Posterior vena cava (tissue), 2 donors: Measurements from ENCODE around the gene FBXL14. TPM values are rescaled to one million over a fixed set of nuclear protein-coding genes. Genes with fewer than 3 reads are reported as not detected.

Experiments used
- DNase-seq: peaks from one replicate; pipeline ENCODE4 v3.0.0-alpha.2; 2020; ENCODE audit warnings: low spot score
- intact Hi-C, 2 donors: fragments of 100-400 bp; cut with DNase I; formaldehyde crosslinking; loops; one replicate each; pipeline versions ENCODE4 v1.14.1 to v1.14.2; 2022 to 2023
- total RNA-seq, 2 donors: library from RNA; stranded (reverse); fragmentation: NEBNext Ultra II Directional; extraction: Animal tissue kit (Norgen Biotek cat#: 25700); gene quantifications; one replicate each; pipeline ENCODE4 v1.2.1, GENCODE V29; 2021
- donor health status: DM: yes; HTN: yes; CAD: no.
- donor health status: DM: yes; HTN: yes; CAD: no.

The FBXL14 gene
- total RNA-seq, 2 donors from 2014 or later, result 6.3 to 7.3 TPM

GRCh38 chr12:1529228-1529861, 65.0 kb downstream of the FBXL14 start:
- intact Hi-C loops, result no loop called here

GRCh38 chr12:1528791-1529190, 65.6 kb downstream of the FBXL14 start:
- no peak for DNase-seq
- intact Hi-C loops, result no loop called here

More at GRCh38 chr12:1529228-1529861, 65.0 kb downstream of the FBXL14 start:
- DNase-seq, result no peak

- intact Hi-C loops, result no loop called here
- no peak for DNase-seq
Measured at GRCh38 chr12:1527789-1528188, 66.6 kb downstream of the FBXL14 start.

GRCh38 chr12:1525858-1526257, 68.5 kb downstream of the FBXL14 start:
- intact Hi-C loops, result no loop called here
- no peak for DNase-seq

DNA sequence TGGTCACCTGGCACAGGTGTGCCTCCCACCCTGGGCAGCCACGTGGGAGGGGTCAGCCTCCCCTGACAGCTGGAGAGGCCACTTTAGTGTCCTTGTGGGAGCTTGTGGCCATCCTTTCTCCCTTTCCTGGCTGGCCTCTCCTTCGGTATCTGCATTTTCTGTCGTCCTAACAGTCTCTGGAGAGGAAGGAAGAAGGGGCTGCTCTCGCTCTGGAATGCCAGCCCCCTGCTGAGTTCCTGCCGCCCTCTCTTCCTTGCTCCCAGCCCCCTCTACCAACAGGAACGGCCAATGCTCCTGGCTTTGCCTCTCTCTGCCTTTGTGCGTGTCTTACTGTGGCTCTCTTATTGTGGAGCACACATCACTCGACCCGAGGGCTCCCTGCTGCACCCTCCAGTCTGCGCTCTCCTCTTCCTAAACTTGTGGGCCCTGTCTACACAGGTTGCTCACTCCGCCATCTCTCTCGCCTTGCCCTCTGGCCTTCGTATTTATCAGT, 70.8 kb downstream of the FBXL14 start:
- peak; percentile 56 for DNase-seq
- intact Hi-C loops, result no loop called here

DNA sequence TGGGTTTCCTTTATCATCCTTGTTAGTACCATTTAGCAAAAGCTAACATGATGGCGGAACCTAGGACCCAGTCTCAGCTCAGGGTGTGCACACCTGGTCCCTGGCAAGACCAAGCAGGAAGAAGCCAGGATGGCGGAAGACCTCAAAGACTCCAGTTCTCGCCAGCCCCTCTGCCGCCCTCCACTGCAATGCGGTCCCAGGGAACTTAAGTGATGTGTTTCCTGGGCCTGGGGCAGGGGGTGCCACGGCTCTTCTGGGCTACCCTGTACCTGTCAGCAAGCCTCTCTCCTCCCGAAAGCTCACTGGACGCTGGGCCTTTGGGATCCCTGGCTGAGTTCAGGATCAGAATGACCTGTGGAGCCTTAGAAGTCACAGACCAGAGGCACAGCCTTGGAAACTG, 71.3 kb downstream of the FBXL14 start:
- intact Hi-C loops, result no loop called here
- peak; percentile 41 for DNase-seq

GRCh38 chr12:1519642-1520041, 74.7 kb downstream of the FBXL14 start:
- DNase-seq, result peak; percentile 69
- intact Hi-C loops, result no loop called here

DNA sequence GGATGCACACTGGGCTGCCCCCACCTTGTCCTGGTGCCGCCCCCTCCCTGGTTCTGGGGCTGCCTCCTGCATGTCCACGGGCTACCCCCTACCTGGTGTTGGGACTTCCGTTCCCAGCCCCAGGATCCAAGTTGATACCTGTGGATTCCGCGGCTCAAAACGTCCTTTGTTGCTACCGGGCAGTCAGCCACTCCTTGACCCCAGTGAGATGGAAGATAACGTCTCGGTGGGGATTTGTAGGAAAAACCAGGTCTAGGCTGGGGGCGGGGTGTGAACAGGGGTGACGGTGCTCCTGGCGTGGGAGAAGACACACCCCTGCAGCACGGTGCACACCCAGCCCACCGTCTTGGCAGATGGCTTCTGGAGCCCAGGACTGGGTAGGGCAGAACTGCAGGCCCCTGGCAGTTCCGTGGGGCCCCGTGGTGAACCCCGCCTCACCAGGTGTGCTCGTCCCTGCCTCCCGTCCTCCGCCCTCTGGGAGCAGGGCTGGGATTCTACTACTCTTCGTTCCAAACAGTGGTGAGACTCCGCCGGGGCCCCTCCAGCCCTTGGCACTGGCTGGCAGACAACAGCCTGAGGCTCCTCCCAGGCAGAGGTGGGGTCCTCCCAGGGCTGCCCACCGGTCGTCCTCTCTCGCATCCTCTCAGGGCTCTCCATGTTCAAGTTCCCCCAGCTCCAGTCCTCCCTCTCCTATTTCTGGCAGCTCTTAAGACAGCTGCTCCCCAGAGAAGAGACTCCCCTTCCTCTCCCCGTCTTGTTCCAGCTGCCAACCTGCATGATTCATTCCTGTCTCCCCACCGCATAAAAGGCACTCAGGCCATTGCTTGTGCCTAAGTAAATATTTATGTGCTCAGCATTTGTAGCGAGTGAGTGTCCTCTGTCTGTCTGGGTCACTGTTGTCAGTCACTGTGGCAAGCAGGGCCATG, 75.5 kb downstream of the FBXL14 start:
- no peak for DNase-seq
- intact Hi-C loops, result no loop called here

GRCh38 chr12:1517734-1518525, 76.5 kb downstream of the FBXL14 start:
- intact Hi-C loops, result no loop called here
- DNase-seq, result no peak

GRCh38 chr12:1517007-1517406, 77.4 kb downstream of the FBXL14 start:
- no peak for DNase-seq
- intact Hi-C loops, result no loop called here

Other genes with a start within 250 kb of the FBXL14 start
- gene WNT5B, start 34.6 kb upstream of the FBXL14 start, total RNA-seq, result 10 to 100 TPM; 10.1 to 12.8 TPM
- gene ADIPOR2, start 96.5 kb upstream of the FBXL14 start, total RNA-seq, result 10 to 100 TPM; 31.9 to 40.1 TPM
- not detected for gene LRTM2, start 226.0 kb upstream of the FBXL14 start, total RNA-seq